NCI-H774 (cell line): ENCODE measurements around the gene PIWIL4.
"Not testable (repeated sequence)": the region's sequence is repeated elsewhere in the genome, so short reads cannot be mapped to it uniquely, and the experiment has no call there.

Experiments
- DNase-seq: peaks from one replicate; lab custom pipeline; 2025; lab: John Stamatoyannopoulos, UW

Gene PIWIL4

GRCh38 chr11:94638902-94639373 lies 71.8 kb downstream of the PIWIL4 start:
- no peak for DNase-seq

- DNase-seq = no peak
Measured at GRCh38 chr11:94639901-94640721, 72.9 kb downstream of the PIWIL4 start.

GRCh38 chr11:94641167-94641761 lies 74.1 kb downstream of the PIWIL4 start:
- DNase-seq = no peak

DNA sequence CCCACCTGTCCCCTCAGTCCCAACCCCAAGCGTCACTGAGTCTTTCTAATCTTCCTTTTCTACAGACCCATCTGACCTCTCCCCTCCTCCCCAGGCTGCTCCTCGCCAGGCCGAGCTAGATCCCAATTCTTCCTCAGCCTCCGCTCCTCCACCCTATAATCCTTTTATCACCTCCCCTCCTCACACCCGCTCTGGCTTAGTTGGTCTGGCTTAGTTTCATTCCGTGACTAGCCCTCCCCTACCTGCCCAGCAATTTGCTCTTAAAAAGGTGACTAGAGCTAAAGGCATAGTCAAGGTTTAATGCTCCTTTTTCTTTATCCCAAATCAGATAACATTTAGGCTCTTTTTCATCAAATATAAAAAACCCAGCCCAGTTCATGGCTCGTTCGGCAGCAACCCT lies 76.0 kb downstream of the PIWIL4 start:
- DNase-seq = not testable (repeated sequence)

DNA sequence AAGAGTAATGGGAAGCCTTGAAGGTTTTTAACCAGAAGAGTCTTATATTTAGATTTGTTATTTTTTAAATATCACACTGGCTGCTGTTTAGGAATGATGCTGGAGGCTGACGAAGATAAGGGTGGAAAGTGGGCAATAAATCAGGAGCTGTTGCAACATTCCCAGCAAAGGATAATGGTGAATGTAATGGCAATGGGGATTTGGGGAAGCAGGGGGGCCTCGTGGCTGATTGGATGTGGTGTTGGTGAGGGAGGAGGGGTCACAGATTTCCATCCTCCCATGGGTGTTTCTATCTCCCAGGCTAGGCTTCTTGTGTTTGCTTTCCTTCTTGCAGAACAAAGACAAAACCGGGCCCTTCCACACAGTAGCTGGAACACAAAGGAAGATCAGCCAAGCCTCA lies 80.8 kb downstream of the PIWIL4 start:
- DNase-seq = no peak

- no peak for DNase-seq
Measured at GRCh38 chr11:94648789-94649188, 81.6 kb downstream of the PIWIL4 start.

DNA sequence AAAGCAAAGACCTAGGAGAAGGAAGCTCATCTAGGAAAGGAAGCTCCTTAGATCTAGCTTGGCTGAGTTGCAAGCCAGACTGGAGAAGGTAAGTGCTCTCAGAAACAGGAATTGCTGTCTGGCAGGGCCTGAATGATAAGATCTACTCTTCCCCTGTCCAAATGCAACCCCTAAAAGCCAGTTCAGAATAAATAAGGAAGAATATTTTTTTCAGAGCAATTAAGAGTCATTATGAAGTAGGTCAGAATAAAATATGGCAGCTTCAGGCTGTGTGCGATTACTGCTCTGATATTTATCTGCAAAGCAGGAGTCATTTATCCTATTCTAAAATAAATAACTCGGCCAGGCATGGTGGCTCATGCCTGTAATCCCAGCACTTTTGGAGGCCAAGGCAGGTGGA lies 82.1 kb downstream of the PIWIL4 start:
- no peak for DNase-seq

GRCh38 chr11:94649964-94650623 lies 82.9 kb downstream of the PIWIL4 start:
- DNase-seq = no peak

- no peak for DNase-seq
Measured at GRCh38 chr11:94650756-94651155, 83.6 kb downstream of the PIWIL4 start.

GRCh38 chr11:94652735-94653284 lies 85.6 kb downstream of the PIWIL4 start:
- no peak for DNase-seq

- no peak for DNase-seq
Measured at GRCh38 chr11:94653561-94653960, 86.4 kb downstream of the PIWIL4 start.

DNA sequence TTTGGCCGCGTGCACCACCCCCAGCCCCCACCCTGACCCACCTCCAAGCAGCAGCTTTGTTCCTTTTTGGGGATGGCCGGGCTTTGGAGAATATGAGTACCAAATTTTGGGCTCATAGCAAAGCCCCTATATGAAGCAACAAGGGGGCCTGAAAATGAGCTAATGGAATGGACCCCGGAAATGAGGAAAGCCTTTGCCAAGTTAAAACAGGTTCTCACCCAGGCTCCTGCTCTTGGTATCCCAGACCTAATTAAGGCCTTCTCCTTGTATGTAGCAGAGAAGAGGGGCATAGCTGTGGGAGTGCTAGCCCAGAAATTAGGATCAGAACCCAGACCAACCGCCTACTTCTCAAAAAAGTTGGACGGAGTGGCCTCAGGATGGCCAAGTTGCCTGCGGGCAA lies 87.0 kb downstream of the PIWIL4 start:
- DNase-seq = no peak

GRCh38 chr11:94655291-94655690 lies 88.1 kb downstream of the PIWIL4 start:
- no peak for DNase-seq

GRCh38 chr11:94655956-94656355 lies 88.8 kb downstream of the PIWIL4 start:
- no peak for DNase-seq

GRCh38 chr11:94656968-94657367 lies 89.8 kb downstream of the PIWIL4 start:
- no peak for DNase-seq

DNA sequence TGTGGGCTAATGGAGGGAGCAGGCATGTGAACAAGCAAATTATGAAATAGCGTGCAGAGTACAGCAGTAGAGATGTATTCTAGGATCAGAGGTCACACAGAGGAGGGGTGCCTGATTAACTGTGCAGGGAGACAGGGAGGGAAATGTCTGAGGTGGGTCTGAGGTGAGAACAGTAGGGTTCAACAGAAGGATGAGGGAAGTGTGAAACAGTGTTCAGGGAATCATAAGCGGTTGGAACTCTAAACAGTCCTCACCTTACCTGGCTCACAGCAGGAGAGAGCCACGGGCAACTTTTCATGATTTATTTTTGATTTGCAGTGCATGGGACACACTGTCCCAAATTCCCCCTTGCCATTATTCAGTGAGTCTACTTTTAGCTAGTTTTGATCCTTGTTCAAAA lies 90.5 kb downstream of the PIWIL4 start:
- no peak for DNase-seq

DNA sequence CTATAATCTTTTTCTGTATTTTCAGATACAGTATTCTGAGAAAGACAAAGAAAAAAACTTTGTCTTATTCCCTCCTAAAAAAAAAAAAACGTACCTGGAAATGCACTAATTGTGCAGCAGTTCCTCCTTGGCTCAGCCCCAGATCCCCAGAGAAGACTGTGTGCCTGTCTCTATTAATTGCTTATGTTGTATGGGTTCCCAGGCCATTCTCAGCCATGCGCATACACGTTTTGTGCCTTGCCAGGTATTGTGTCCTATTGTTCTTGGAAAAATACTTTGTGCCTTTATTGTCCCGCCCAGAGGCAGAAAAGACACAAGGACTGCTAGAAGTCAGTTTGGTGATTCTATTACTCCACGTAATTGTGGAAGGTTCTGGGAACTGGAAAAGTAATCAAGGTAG lies 91.2 kb downstream of the PIWIL4 start:
- DNase-seq = no peak

DNA sequence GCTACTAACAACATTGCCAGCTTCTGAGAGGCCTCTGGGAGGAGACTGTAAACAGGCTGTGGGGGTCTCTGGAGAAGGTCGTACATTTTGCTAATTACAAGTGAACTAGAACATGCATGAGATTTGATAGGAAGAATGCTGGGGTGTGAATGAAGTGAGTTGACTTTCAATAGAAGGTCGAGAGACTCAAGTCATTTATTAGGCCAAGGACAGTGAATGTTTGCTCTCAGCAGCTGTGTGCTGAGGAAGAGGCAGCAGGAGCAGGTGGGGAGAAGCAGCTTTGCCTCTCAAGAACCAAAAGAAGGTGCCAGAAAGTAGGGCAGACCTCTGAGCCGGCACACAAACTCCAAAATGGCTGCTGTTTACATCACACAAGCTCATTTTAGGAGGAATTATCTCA lies 91.7 kb downstream of the PIWIL4 start:
- no peak for DNase-seq

GRCh38 chr11:94661444-94661843 lies 94.3 kb downstream of the PIWIL4 start:
- DNase-seq = no peak

- no peak for DNase-seq
Measured at GRCh38 chr11:94662065-94662779, 95.1 kb downstream of the PIWIL4 start.

DNA sequence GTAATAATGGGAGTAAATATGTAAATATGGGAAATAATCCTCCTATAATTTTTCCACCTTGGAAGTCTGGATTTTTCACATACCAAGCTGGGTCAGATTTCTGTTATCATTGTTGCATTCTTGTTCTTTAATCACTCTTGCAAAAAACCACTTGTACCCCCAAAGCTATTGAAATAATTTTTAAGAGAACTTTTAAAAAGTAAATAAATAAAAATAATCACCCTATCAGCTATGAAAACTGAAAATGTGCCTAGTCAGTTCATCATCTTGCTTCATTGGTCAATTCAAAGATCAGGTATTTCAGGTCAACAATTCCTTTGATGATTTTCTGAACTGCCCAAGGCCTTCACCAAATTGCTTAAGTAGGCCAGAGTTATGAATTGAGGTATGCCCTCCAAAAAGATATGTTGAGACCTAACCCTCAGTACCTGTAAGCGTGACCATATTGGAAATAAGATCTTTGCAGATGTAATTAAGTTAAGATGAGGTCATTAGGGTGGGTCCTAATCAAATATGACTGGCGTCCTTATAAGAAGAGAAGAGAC lies 95.8 kb downstream of the PIWIL4 start:
- no peak for DNase-seq

- DNase-seq = no peak
Measured at GRCh38 chr11:94664346-94664745, 97.2 kb downstream of the PIWIL4 start.
